H54 (cell line): Measurements from ENCODE around the gene ZNF768.
"Not testable (repeated sequence)": the region's sequence is repeated elsewhere in the genome, so short reads cannot be mapped to it uniquely, and the experiment has no call there.

ENCODE experiments used
- DNase-seq: peaks from one replicate; pipeline ENCODE4 v3.0.0; 2011; ENCODE audit warnings: low spot score, mixed read lengths; ENCODE audit not compliant: insufficient read length
- FAIRE-seq: peaks from 3 replicates; lab custom pipeline; 2011; peaks lifted over from hg19 to GRCh38; lab: Jason Lieb, UNC
- POLR2A ChIP-seq: IDR thresholded peaks from 2 replicates; pipeline ENCODE4 v1.6.1; 2011; ENCODE audit warnings: low read depth, mild to moderate bottlenecking, low read length

ZNF768 gene

DNA sequence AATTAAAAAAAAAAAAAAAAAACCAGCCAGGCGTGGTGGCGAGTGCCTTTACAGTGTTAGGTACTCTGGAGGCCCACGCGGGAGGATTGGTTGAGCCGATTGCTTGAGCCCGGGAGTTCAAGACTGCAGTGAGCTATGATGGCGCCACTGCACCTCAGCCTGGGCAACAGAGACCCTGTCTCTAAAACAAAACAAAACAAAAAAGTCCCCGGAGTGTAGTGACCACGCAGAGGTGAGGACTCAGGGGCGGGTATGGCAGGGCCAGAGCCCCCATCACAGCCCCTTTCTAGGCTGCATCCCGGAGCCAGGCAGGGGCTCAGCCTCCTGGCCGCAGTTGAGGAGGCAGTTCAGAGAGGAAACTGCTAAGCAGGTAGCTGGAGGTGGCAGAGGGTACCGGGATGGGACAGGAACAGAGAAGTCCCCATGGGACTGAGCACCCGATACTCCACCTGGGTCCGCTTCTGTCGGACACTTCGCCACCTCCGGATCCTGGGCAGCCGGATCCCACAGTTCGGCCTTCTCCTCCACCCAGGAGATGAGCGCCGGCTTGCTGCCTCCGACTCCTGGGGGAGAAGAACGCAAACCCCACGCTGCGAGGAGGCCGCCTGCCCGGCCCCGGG, 7.5 kb upstream of the ZNF768 start:
- no peak for TF ChIP-seq POLR2A
- FAIRE-seq (no peak), DNase-seq (no peak)

DNA sequence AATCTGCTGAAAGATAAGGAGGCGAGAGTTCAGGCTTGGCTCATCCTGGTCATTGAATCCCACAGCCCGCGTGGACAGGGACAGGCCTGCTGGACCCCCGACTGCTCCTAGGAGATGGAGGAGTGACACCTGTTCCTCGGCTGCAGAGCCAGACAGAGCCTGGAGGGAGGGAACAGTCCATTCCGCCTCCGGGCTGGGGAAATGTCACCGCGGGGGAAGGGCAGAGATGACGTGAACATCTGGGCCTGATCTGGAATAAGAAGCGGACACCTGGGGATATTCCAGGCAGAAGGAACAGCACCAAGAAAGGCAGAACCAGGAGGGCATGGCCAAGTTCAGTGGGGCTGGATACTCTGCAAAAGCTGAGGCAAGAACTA, 6.8 kb upstream of the ZNF768 start:
- DNase-seq (no peak), FAIRE-seq (no peak)
- TF ChIP-seq POLR2A: no peak

DNA sequence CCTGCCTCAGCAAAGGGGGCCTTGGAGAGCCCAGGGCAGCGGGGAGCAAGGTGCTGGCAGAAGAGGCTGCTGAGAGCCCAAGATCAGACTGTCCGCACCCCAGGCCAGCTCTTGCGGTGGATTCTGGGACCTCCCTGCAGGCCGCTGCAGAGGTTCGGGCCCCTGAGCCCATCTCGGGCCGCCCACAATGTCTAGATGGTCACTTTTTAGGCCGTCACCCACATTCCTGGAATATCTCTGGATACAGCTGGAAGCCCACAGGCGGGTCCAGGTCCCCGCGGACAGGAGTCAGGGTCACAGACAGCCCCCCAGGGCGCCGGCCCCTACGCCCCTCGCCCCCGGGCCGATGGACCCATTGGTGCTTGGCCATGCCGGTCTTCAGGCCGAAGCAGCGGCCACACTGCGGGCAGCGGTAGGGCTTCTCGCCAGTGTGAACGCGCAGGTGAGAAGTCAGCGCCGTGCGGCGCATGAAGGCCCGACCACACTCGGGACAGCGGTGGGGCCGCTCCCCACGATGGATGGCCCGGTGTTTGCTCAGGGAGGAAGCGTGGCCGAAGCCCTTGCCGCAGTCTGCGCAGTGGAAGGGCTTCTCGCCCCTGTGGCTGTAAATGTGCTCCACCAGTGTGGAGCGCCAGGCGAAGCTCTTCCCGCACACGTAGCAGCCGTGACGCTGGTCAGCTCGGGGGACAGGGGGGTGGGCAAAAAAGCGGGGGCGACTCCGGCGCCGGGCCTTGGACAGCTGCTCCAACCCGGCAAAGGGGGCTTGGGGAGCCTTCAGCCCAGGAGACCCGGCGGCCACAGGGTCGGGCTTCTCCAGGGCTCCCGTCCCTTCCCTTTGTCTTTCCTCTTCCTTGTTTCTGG, 6.1 kb upstream of the ZNF768 start:
- no peak for DNase-seq
- no peak for FAIRE-seq
- no peak for TF ChIP-seq POLR2A

DNA sequence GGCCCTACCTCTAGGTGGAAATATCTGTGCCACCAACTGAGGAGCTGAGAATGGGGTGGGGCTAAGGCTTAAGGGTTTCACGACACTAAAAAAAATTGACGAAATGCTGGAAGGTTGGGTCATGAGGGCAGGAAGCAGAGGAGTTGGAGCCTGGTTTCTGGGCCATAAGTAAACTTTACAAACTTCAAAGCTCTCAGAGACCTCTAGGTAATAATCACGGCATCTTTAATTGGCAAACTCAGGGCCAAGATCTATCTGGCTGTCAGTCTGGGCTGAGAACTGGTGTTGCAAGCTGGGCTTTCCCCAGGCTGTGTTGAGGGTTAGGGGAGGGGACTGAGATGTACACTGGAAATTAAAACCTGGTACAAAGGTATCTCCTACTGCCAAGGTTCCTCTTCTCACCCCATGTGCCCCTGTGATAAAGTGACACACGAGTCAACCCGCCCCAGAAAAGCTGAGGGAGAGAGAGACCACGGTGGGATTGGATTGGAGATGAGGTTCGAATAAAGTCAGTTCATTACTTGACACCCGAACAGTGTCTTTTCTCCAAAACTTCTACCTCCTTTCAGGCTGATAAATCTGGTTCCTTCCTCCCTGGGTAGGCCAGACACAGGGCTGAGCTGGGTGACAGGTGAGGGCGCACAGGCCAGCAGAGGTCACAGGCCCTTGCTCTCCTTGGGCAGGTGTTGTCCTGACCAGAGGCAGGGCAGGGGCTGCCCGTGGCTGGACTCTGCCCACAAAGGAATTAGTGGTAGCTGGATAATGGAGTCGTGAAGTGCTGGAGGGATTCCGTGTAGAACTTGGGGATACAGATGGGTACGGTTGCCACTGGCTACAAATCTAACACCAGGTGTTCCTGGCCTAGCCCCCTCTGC, 4.0 kb upstream of the ZNF768 start:
- no peak for DNase-seq
- no peak for TF ChIP-seq POLR2A
- FAIRE-seq: no peak

DNA sequence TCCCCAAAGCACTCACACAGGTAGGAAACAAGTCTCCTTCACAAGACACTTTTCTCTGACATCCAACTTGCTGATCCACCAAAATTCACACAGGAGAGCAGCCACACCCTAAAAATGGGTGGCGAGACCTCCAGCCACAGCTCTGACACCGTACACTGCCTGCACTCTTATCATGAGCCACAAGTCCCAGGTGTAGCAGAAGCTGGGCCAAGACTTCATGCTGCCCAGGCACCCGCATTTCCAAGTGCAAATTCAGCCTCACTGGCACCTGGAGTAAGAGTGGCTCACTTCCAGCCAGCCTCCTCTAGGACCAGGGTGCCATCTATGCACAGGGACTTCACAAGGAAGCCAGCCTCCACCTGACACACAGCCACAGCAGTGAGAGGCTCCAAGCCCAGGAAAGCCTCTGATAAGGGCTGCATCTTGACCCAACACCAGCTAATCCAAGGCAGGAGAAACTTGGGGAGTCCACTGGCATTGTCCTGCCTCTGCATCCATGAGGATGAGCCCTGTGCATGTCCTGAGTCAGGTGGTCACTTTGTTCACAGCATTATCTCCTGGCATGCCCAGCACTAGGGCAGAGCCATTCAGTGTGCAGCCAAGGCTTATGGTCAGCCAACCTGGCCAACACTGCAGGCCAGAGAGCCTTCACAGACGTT, 2.6 kb upstream of the ZNF768 start:
- no peak for FAIRE-seq

DNA sequence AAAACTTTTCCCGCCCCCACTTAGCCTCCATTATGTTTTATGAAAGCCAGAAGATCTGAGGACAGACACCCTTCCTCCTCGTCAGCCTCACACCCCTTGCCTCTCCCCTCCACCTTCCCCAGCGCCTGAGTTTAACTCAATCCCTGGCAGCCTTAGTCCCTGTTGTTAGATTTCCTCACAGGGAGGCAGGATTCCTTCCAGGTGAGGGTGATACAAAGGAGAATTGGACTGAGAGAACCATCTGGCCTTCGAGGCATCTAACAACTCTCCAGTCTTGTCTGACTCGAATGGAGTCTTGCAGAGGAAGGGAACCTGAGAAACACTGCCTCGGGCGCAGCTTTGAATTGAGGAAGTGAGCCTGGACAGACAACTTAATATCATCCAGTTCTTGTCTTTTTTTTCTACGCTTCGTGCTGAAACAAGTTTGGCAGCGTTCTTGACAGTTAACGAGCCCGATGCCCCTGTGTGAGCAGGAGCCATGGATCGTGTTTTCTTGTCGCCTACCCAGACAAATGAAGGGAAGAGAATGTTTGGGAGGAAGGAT, 1.3 kb upstream of the ZNF768 start:
- FAIRE-seq: no peak
- no peak for DNase-seq
- no peak for TF ChIP-seq POLR2A

More for the DNA sequence above, 2.6 kb upstream of the ZNF768 start:
- DNase-seq: no peak
- TF ChIP-seq POLR2A: no peak

DNA sequence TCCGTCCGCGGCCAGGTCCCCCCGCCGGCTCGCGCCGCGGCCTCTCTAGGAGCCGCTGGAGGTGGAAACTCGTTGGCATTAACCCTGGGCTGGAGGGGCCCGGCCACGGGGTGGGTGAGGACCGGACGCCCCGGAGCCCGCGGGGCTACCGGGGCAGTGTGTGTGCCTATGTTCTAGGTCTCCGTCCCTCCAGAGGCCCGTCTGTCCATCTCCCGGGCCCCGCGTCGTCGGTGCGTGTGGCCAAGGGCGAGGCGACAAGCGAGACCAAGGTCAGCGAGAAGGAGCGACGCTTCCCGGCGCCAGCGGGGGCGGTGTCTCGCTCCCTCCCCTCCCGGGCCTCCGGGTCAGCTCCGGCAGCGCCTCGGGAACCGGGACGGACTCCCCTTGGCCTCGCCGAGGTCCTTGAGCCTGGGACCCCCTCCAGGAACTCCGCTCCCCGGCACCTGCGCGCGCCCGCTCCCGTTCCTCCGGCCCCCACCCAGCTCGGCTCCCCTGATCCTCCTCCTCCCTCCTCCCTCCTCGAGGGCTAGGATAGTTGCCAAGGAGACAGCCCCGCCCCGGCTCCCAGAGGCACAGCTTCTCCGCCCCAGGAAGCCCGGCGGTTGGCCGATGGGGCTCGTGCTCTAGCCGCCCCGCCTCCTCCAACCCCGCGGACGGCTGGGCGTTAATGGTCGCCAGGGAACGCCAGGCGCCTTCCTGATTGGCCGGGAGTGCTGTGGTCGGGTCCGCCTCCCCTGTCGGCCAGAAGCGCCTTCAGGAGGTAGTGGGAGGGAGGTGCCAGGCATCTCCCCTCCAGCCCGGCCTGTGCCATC, 663 bp upstream of the ZNF768 start:
- FAIRE-seq: peak; percentile 68
- no peak; the same call in 1 of the 2 replicates for TF ChIP-seq POLR2A
- DNase-seq: peak; percentile 97

DNA sequence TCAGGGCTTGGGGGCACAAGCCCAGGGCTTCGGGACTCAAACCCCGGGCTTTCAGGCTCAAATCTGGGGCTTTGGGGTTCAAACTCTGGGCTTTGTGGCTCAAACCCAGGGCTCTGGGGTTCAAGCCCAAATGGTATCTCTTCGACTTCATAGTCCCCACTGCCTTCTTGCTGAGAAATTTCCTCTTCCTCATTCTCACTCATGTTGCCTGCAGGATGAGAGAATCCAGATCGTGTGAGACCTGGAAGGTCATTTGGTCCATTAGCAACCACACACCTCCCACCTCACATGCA, 576 bp downstream of the ZNF768 start:
- no peak for TF ChIP-seq POLR2A
- no peak for FAIRE-seq
- no peak for DNase-seq

DNA sequence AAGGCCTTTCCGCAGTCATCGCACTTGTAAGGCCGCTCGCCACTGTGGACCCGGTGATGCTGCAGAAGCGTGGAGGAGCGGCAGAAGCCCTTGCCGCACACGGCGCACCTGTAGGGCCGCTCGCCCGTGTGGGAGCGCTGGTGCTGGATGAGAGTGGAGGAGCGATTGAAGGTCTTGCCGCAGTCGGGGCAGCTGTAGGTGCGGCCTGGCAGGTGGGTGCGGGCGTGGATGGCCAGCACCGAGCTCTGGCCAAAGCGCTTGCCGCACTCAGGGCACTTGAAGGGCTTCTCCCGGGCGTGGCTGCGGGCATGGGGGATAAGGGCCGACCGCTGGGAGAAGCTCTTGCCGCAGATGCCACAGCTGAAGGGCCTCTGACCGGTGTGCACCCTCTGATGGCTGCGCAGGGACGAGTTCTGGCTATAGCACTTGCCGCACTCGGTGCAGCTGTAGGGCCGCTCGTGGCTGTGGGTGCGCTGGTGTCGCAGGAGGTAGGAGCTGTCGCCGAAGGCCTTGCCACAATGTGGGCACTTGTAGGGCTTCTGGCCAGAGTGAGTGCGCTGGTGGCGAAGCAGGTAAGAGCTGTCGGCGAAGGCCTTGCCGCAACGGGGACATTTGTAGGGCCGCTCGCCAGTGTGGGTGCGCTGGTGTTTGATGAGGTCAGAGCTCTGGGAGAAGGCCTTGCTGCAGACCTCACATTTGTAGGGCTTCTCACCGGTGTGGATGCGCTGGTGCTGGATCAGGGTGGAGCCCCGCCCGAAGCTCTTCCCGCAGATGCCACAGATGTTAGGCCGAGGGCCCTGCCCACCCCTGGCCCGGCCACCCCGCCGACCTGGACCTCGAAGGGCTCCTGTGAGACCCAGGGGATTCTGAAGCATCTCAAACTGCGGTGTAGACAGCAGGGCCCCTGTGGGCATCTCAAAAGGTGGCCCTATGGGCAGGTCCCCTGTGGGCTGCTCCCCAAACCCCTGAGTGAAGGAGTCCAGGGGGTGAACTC, 1.5 kb downstream of the ZNF768 start:
- no peak for FAIRE-seq
- no peak for DNase-seq
- no peak; the same call in 1 of the 2 replicates for TF ChIP-seq POLR2A

DNA sequence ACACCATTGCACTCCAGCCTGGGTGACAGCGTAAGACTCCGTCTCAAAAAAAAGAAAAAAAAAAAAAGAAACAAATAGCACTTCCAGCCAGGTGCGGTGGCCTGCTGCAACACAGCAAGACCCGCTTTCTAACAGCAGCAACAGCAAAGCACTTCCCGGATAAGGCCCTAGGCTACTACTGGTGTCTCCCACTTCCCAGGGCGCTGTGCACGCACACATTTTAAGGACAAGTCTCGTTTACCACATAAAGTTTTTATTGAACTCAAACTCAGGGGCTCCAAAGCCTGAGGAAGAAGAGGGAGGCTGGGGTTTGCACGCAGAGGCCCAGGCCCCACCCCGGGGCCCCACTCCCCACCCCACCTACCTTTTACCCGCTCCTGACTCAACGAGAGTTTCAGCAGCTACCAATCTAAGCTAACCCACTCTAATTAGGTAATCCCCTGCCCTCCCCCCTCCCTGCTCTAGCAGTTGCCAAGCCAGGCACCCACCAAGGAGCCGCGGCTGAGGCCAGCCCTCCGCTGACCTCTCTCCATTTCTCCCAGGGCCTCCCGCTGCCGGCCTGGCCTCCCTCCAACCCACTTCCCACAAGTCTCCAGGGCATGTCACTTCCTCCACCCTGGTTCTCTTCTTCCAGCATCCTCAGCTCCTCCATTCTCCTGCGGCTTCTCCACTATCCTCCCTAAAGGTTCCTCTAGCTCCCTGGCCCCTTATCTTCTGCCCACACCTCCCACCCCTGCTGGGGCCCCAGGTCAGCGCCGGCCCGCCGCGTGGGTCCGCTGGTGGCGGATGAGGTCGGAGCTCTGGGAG, 2.4 kb downstream of the ZNF768 start:
- no peak for FAIRE-seq
- TF ChIP-seq POLR2A: no peak
- no peak for DNase-seq

DNA sequence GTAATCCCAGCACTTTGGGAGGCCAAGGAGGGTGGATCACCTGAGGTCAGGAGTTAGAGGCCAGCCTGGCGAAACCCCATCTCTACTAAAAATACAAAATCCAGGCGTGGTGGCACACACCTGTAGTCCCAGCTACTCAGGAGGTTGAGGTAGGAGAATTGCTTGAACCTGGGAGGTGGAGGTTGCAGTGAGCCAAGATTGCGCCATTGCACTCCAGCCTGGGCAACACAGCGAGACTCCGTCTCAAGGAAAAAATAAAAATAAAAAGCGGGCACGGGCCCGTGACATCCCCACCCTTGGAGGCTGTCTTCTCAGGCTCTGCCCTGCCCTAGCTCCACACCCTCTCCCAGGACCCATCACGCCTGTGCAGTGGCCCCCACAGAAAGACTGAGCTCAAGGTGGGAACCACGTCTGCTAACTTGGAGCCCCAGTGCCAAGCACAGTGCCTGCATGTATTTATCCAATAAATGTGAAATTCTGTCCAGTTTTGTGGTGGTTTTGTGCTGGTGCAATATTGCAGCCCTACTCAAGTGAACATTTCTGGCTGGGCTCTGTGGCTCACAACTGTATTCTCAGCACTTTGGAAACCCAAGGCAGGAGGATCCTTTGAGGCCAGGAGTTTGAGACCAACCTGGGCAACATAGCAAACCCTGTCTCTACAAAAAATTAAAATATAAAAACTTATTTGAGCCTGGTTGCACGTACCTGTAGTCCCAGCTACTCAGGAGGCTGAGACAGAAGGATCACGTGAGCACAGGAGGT, 3.5 kb downstream of the ZNF768 start:
- FAIRE-seq, DNase-seq: not testable (repeated sequence)
